Lung (tissue), 12 donors: Measurements from ENCODE around the gene ARHGAP1. TPM values are rescaled to one million over a fixed set of nuclear protein-coding genes. Genes with fewer than 3 reads are reported as not detected.

Experiments used
- ATAC-seq: fragments of 200-7000 bp; cut with Tn5 transposase; one replicate; pipeline ENCODE4 v1.9.1; 2020; ENCODE audit warnings: moderate number of reproducible peaks; ENCODE audit not compliant: insufficient read depth, low FRiP score
- DNase-seq, 3 donors: peaks; one replicate each; pipeline ENCODE4 v3.0.0-alpha.2; 2013 to 2017
- H3K27ac ChIP-seq, 2 donors: one replicate each; pipeline ENCODE4 v1.5.1; 2013; ENCODE audit warnings: mild to moderate bottlenecking in 2 of 2, moderate library complexity in 2 of 2, control low read depth in 1 of 2, inconsistent platforms in 1 of 2, low read depth in 1 of 2, low read length in 1 of 2
- H3K27me3 ChIP-seq, 3 donors: one replicate each; pipeline ENCODE4 v1.5.1; 2013; ENCODE audit warnings: low read length in 2 of 3; ENCODE audit not compliant: control insufficient read depth in 3 of 3, insufficient read depth in 3 of 3
- H3K36me3 ChIP-seq, 4 donors: one replicate each; pipeline ENCODE4 v1.5.1; 2013; ENCODE audit warnings: low read length in 4 of 4, mild to moderate bottlenecking in 1 of 4, moderate library complexity in 1 of 4; ENCODE audit not compliant: control insufficient read depth in 4 of 4, insufficient read depth in 4 of 4
- H3K4me1 ChIP-seq, 5 donors: one replicate each; pipeline ENCODE4 v1.5.1; 2013; ENCODE audit warnings: low read length in 5 of 5, mild to moderate bottlenecking in 2 of 5, moderate library complexity in 1 of 5; ENCODE audit not compliant: control insufficient read depth in 5 of 5, insufficient read depth in 5 of 5
- H3K4me3 ChIP-seq: one replicate; pipeline ENCODE4 v1.5.1; 2013; ENCODE audit warnings: mild to moderate bottlenecking, control low read depth, moderate library complexity
- H3K9ac ChIP-seq, 2 donors: one replicate each; pipeline ENCODE4 v1.5.1; 2013; ENCODE audit warnings: low read length in 2 of 2, control low read depth in 1 of 2; ENCODE audit not compliant: insufficient read depth in 1 of 2
- H3K9me3 ChIP-seq, 4 donors: one replicate each; pipeline ENCODE4 v1.5.1; 2013; ENCODE audit warnings: low read length in 3 of 4, mild to moderate bottlenecking in 1 of 4, moderate library complexity in 1 of 4; ENCODE audit not compliant: control insufficient read depth in 4 of 4, insufficient read depth in 3 of 4
- CTCF ChIP-seq: IDR thresholded peaks from 2 replicates; pipeline ENCODE4 v1.5.1; 2012; ENCODE audit warnings: mild to moderate bottlenecking; ENCODE audit errors: control extremely low read depth, extremely low read depth
- WGBS, 2 donors: extraction: QIAGEN DNeasy Blood & Tissue Kit; methylation state at CpG; one replicate each; pipeline ENCODE4 v1.1.7; 2013; 5-methylcytosine and 5-hydroxymethylcytosine counted together
- polyA plus RNA-seq, 2 donors: library from polyadenylated mRNA; stranded (reverse); fragments of 200-250 nt; gene quantifications; one replicate each; pipeline ENCODE4 v1.2.1, GENCODE V29; 2013
- total RNA-seq, 2 donors: library from RNA; depleted of rRNA in 1 of 2; stranded (reverse); fragments of >200 nt in 1 of 2; gene quantifications; one replicate each; pipeline ENCODE4 v1.2.1, GENCODE V29; 2014 to 2021
- donor health status: control.
- donor health status: control.
- donor health status: Bipolar disorder and iron deficiency.
- donor health status: healthy.
- donor health status: DM: yes; HTN: yes; CAD: no.

The ARHGAP1 gene
- total and polyA plus RNA-seq, 4 donors: 23.3 to 87.9 (median 36.6) TPM

- Histone ChIP-seq H3K36me3 (no peaks in the 10 kb centered on the region), H3K9me3 (no peaks in the 10 kb centered on the region), H3K4me3 (no peak overlapping the region), H3K27me3 (no peaks in the 10 kb centered on the region), H3K27ac (no peak overlapping the region), H3K9ac (no peak overlapping the region), H3K4me1 (peaks cover 0 to 2% (median 0%) of the 10 kb centered on the region in 5 donors)
- no peak for DNase-seq
- no peak for TF ChIP-seq CTCF
- WGBS, 2 donors: 52 to 82% methylated on average over 8 of the region's 8 CpGs
- ATAC-seq: no peak
Measured at GRCh38 chr11:46723359-46723680, 22.9 kb upstream of the ARHGAP1 start.

GRCh38 chr11:46722566-46723358, 22.3 kb upstream of the ARHGAP1 start:
- H3K9me3 ChIP-seq: no peaks in the 10 kb centered on the region
- H3K27ac ChIP-seq: no peak overlapping the region
- no peaks in the 10 kb centered on the region for H3K36me3 ChIP-seq
- H3K9ac ChIP-seq: no peak overlapping the region
- no peak for TF ChIP-seq CTCF
- no peak for DNase-seq
- H3K4me1 ChIP-seq: peaks cover 0 to 5% (median 0%) of the 10 kb centered on the region in 5 donors
- 85 to 91% methylated on average over 11 of the region's 11 CpGs for WGBS, 2 donors
- no peak overlapping the region for H3K4me3 ChIP-seq
- H3K27me3 ChIP-seq: no peaks in the 10 kb centered on the region
- no peak for ATAC-seq

- no peak overlapping the region for H3K4me3 ChIP-seq
- no peak for ATAC-seq
- H3K27me3 ChIP-seq: no peaks in the 10 kb centered on the region
- no peak overlapping the region for H3K27ac ChIP-seq
- no peaks in the 10 kb centered on the region for H3K9me3 ChIP-seq
- DNase-seq: no peak
- WGBS, 2 donors: 84% methylated on average over 6 of the region's 6 CpGs
- H3K4me1 ChIP-seq: peaks cover 0 to 5% (median 0%) of the 10 kb centered on the region in 5 donors
- TF ChIP-seq CTCF: no peak
- no peaks in the 10 kb centered on the region for H3K36me3 ChIP-seq
- no peak overlapping the region for H3K9ac ChIP-seq
Measured at GRCh38 chr11:46721286-46721685, 20.9 kb upstream of the ARHGAP1 start.
